CD4-positive, alpha-beta T cell treated with Interleukin-21 for 1 hour (primary cell): ENCODE results near the gene MGLL.
"Not testable (repeated sequence)": the region's sequence is repeated elsewhere in the genome, so short reads cannot be mapped to it uniquely, and the experiment has no call there.

Experiments
- DNase-seq: peaks from one replicate; pipeline ENCODE4 v3.0.0-alpha.2; 2020

Gene MGLL

GRCh38 chr3:127684871-127685707, 137.2 kb downstream of the MGLL start:
- DNase-seq, result no peak

- no peak for DNase-seq
These were observed 139.8 kb downstream of the MGLL start for GRCh38 chr3:127682561-127682960.

- DNase-seq, result not testable (repeated sequence)
These were observed 140.2 kb downstream of the MGLL start for GRCh38 chr3:127682175-127682554.

- no peak for DNase-seq
These were observed 141.5 kb downstream of the MGLL start for GRCh38 chr3:127680798-127681221.

GRCh38 chr3:127680146-127680661, 142.1 kb downstream of the MGLL start:
- no peak for DNase-seq

- DNase-seq, result no peak
These were observed 142.7 kb downstream of the MGLL start for GRCh38 chr3:127679534-127680145.

GRCh38 chr3:127678611-127679533, 143.4 kb downstream of the MGLL start:
- no peak for DNase-seq

GRCh38 chr3:127678315-127678599, 144.1 kb downstream of the MGLL start:
- no peak for DNase-seq

GRCh38 chr3:127677541-127678314, 144.6 kb downstream of the MGLL start:
- no peak for DNase-seq

GRCh38 chr3:127676921-127677351, 145.4 kb downstream of the MGLL start:
- DNase-seq, result no peak

GRCh38 chr3:127676456-127676855, 145.9 kb downstream of the MGLL start:
- no peak for DNase-seq

- no peak for DNase-seq
These were observed 146.5 kb downstream of the MGLL start for GRCh38 chr3:127675651-127676391.

- no peak for DNase-seq
These were observed 147.5 kb downstream of the MGLL start for GRCh38 chr3:127674790-127675189.

GRCh38 chr3:127674101-127674721, 148.1 kb downstream of the MGLL start:
- no peak for DNase-seq

- peak; percentile 62 for DNase-seq
These were observed 148.9 kb downstream of the MGLL start for GRCh38 chr3:127673191-127674100.

GRCh38 chr3:127672429-127673190, 149.7 kb downstream of the MGLL start, which contains the start of gene ABTB1:
ABTB1 (plus strand) TSS chr3:127672952; CDS start chr3:127673026, 74 bp downstream.
- DNase-seq, result peak; percentile 88

GRCh38 chr3:127671523-127672428, 150.5 kb downstream of the MGLL start:
- peak; percentile 30 for DNase-seq
